ENCODE data around the gene RRAS2. TPM values are rescaled to one million over a fixed set of nuclear protein-coding genes. Genes with fewer than 3 reads are reported as not detected.

Gene RRAS2
- total RNA-seq: 120 and 147 TPM in 2 replicates

GRCh38 chr11:14358729-14359439 lies at the start of gene RRAS2:
Gene RRAS2 (minus strand): TSS chr11:14359183. CDS start chr11:14358870, 313 bp downstream.

Other genes with a start within 250 kb of the RRAS2 start
- 309 and 347 TPM in 2 replicates for gene COPB1, start 140.6 kb upstream of the RRAS2 start, total RNA-seq
- 213 and 232 TPM in 2 replicates for gene PSMA1, start 161.2 kb upstream of the RRAS2 start, total RNA-seq